B cell (primary cell): Measurements from ENCODE around the gene APBA2.

Experiments used
- EZH2 ChIP-seq: IDR thresholded peaks from 2 replicates; pipeline ENCODE4 v1.6.1; 2012; ENCODE audit warnings: borderline replicate concordance, low read depth, mild to moderate bottlenecking, moderate library complexity, low read length; ENCODE audit not compliant: insufficient read depth, poor library complexity, severe bottlenecking
- TF ChIP-seq, protein P1 (sequence below): fragments of 200-600 bp; IDR thresholded peaks from one replicate; pipeline ENCODE4 v1.8.0; 2022; ENCODE audit warnings: antibody characterized with exemption, mild to moderate bottlenecking

- TF ChIP-seq, protein P1, sequence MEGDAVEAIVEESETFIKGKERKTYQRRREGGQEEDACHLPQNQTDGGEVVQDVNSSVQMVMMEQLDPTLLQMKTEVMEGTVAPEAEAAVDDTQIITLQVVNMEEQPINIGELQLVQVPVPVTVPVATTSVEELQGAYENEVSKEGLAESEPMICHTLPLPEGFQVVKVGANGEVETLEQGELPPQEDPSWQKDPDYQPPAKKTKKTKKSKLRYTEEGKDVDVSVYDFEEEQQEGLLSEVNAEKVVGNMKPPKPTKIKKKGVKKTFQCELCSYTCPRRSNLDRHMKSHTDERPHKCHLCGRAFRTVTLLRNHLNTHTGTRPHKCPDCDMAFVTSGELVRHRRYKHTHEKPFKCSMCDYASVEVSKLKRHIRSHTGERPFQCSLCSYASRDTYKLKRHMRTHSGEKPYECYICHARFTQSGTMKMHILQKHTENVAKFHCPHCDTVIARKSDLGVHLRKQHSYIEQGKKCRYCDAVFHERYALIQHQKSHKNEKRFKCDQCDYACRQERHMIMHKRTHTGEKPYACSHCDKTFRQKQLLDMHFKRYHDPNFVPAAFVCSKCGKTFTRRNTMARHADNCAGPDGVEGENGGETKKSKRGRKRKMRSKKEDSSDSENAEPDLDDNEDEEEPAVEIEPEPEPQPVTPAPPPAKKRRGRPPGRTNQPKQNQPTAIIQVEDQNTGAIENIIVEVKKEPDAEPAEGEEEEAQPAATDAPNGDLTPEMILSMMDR = no peak
- TF ChIP-seq EZH2 = no peak
Observed at GRCh38 chr15:28986108-28986507, 100.3 kb downstream of the APBA2 start.
